Fibroblast of skin of left biceps (primary cell): Measurements from ENCODE around the gene PRKCD.
A peak's percentile ranks its signal among the peaks of the same experiment; 100 is the strongest.

Experiments used
- DNase-seq, 2 experiments: peaks; one replicate each; pipeline ENCODE4 v3.0.0-alpha.2; 2013; ENCODE audit warnings: low read depth in 2 of 2

Gene PRKCD

GRCh38 chr3:53160660-53161449 lies at the start of gene PRKCD:
Gene PRKCD, plus strand, starts transcription at chr3:53161209. Its CDS starts 17,214 bp downstream, at chr3:53178423.
- peak in 1 of 2 experiments; percentile 9 for DNase-seq

GRCh38 chr3:53111822-53112221 lies 49.2 kb upstream of the PRKCD start:
- DNase-seq: no peak

- DNase-seq: no peak
Measured at GRCh38 chr3:53113293-53114010, 47.6 kb upstream of the PRKCD start.

GRCh38 chr3:53114011-53114400 lies 47.0 kb upstream of the PRKCD start:
- no peak for DNase-seq

GRCh38 chr3:53114412-53115074 lies 46.5 kb upstream of the PRKCD start:
- DNase-seq: no peak

GRCh38 chr3:53116956-53117355 lies 44.1 kb upstream of the PRKCD start:
- no peak for DNase-seq

GRCh38 chr3:53120336-53120735 lies 40.7 kb upstream of the PRKCD start:
- no peak for DNase-seq

GRCh38 chr3:53122255-53122932 lies 38.6 kb upstream of the PRKCD start:
- no peak for DNase-seq

GRCh38 chr3:53122933-53123305 lies 38.1 kb upstream of the PRKCD start:
- no peak for DNase-seq

- no peak for DNase-seq
Measured at GRCh38 chr3:53123510-53123909, 37.5 kb upstream of the PRKCD start.

GRCh38 chr3:53123953-53124352 lies 37.1 kb upstream of the PRKCD start:
- no peak for DNase-seq

- no peak for DNase-seq
Measured at GRCh38 chr3:53126601-53127000, 34.4 kb upstream of the PRKCD start.

- DNase-seq: no peak
Measured at GRCh38 chr3:53129344-53129743, 31.7 kb upstream of the PRKCD start.

- DNase-seq: peak; percentile 88 to 89
Measured at GRCh38 chr3:53130179-53131061, 30.6 kb upstream of the PRKCD start, which contains the start of gene RFT1. Gene RFT1, minus strand, starts transcription at chr3:53130435. Its CDS starts 35 bp downstream, at chr3:53130400.

GRCh38 chr3:53131096-53131495 lies 29.9 kb upstream of the PRKCD start:
- DNase-seq: no peak

- no peak for DNase-seq
Measured at GRCh38 chr3:53132347-53132746, 28.7 kb upstream of the PRKCD start.

- DNase-seq: peak in 1 of 2 experiments; percentile 6
Measured at GRCh38 chr3:53134631-53135232, 26.3 kb upstream of the PRKCD start.

GRCh38 chr3:53137221-53137620 lies 23.8 kb upstream of the PRKCD start:
- no peak for DNase-seq

GRCh38 chr3:53137835-53138446 lies 23.1 kb upstream of the PRKCD start:
- DNase-seq: no peak
